Upper lobe of left lung (tissue), 4 donors: Measurements from ENCODE around the gene GAMT.

ENCODE experiments used
- EP300 ChIP-seq, 4 donors: sonication (generic); formaldehyde crosslinking; IDR thresholded peaks; one replicate each; pipeline ENCODE4 v1.5.1; 2017; ENCODE audit warnings: antibody characterized with exemption in 4 of 4, control low read depth in 2 of 4
- POLR2A ChIP-seq, 4 donors: fragments of 450-650 bp; IDR thresholded peaks; one replicate each; pipeline ENCODE4 v1.5.1; 2016 to 2017; ENCODE audit warnings: antibody characterized with exemption in 4 of 4, mild to moderate bottlenecking in 2 of 4

- TF ChIP-seq POLR2A (IDR thresholded peaks at IDR 0.05) (no peak), EP300 (IDR thresholded peaks at IDR 0.05) (no peak)
These were observed 26.0 kb upstream of the GAMT start for GRCh38 chr19:1427221-1427920.
